GM19372 (cell line): ENCODE results near the gene DNPEP.
A peak's percentile ranks its signal among the peaks of the same experiment; 100 is the strongest.
"Not testable (repeated sequence)": the region's sequence is repeated elsewhere in the genome, so short reads cannot be mapped to it uniquely, and the experiment has no call there.

Source experiments
- ATAC-seq: cut with Tn5 transposase; IDR thresholded peaks from one replicate; pipeline ENCODE4 v1.9.1; 2021; ENCODE audit warnings: mild to moderate bottlenecking, low read depth, moderate library complexity; ENCODE audit not compliant: unreplicated experiment

The DNPEP gene

GRCh38 chr2:219402665-219403515 lies 15.2 kb upstream of the DNPEP start:
- ATAC-seq = no peak

- no peak for ATAC-seq
These were observed 13.9 kb upstream of the DNPEP start for GRCh38 chr2:219401606-219402005.

- no peak for ATAC-seq
These were observed 12.8 kb upstream of the DNPEP start for GRCh38 chr2:219400562-219400961.

- ATAC-seq = no peak
These were observed 12.2 kb upstream of the DNPEP start for GRCh38 chr2:219399716-219400478.

- no peak for ATAC-seq
These were observed 11.1 kb upstream of the DNPEP start for GRCh38 chr2:219398721-219399363.

GRCh38 chr2:219396863-219397457 lies 9.2 kb upstream of the DNPEP start:
- no peak for ATAC-seq

- ATAC-seq = no peak
These were observed 7.9 kb upstream of the DNPEP start for GRCh38 chr2:219395609-219396008.

- ATAC-seq = not testable (repeated sequence)
These were observed 7.3 kb upstream of the DNPEP start for GRCh38 chr2:219395056-219395455.

- ATAC-seq = no peak
These were observed 5.0 kb upstream of the DNPEP start for GRCh38 chr2:219392754-219393153.

GRCh38 chr2:219388907-219389156 lies 1.1 kb upstream of the DNPEP start:
- no peak for ATAC-seq

GRCh38 chr2:219388121-219388906 lies 602 bp upstream of the DNPEP start:
- ATAC-seq = peak; percentile 73

- no peak for ATAC-seq
These were observed 1.0 kb downstream of the DNPEP start for GRCh38 chr2:219386532-219387280.

GRCh38 chr2:219385958-219386520 lies 1.7 kb downstream of the DNPEP start:
- no peak for ATAC-seq

GRCh38 chr2:219384859-219385258 lies 2.9 kb downstream of the DNPEP start:
- no peak for ATAC-seq

- ATAC-seq = no peak
These were observed 3.5 kb downstream of the DNPEP start for GRCh38 chr2:219384083-219384713.

GRCh38 chr2:219381448-219381847 lies 6.3 kb downstream of the DNPEP start:
- no peak for ATAC-seq

- ATAC-seq = no peak
These were observed 6.8 kb downstream of the DNPEP start for GRCh38 chr2:219380926-219381325.

GRCh38 chr2:219378163-219378851 lies 9.4 kb downstream of the DNPEP start:
- ATAC-seq = no peak
